ENCODE measurements around the gene SPRR2E.

Gene SPRR2E

DNA sequence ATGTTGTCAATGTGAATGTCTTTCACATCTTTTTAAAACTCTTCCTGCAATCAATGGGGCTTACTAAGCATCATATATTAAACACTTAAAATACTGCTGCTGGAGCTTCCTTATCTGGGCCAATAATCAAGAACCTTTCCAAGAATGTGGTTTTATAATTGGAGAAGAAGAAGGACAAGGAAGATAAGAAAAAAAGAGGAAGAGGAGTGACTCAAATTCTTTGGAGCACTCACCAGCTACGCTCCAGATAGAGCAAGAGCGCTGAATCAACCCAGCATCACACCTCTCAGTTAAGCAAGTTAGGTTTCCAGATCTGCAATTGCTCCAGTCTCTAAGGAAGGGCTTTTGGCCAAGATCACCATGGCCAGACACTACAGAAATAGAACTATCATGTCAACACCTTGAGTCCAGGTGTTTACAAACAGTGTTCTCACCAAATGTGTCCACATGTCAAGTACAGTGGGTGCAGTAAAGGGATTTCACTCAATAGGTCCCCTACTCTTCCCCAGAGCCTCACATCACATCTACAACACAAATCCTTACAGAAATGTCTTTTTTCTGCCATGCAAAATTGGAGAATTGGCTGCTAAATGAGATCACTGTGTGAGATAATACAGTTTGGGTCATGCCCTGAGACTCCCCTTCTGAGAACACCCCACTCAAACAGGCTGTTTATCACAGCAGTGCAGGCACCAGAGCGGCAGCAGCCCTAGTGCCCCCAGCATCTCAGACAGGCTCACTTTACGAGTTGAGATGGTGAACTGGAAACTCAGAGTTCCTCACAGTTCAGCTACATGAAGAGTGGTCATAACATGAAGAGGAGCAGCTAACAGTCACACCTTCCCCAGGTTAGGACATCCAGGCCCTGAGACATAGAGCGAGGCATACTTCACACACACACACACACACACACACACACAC lies 21.3 kb downstream of the SPRR2E start:
- Histone ChIP-seq H3K79me1 (replicated peaks; ENCODE audit: low read length, poor library complexity, severe bottlenecking) (no peaks in the 10 kb centered on the region), H3K14ac (ENCODE audit: low read length in 2 of 2) (no peak overlapping the region), H3K18ac (ENCODE audit: low read depth in 1 of 2, low read length in 2 of 2) (no peak overlapping the region), H2BK120ac (ENCODE audit: low read depth, low read length) (no peak overlapping the region), H3K4me3 (ENCODE audit: insufficient read depth in 1 of 2, low read depth in 1 of 2, low read length in 2 of 2) (no peak overlapping the region), H2AK5ac (ENCODE audit: low read length, severe bottlenecking) (no peak overlapping the region), H3K27me3 (ENCODE audit: control insufficient read depth in 1 of 2, insufficient read depth in 1 of 2, low read length in 2 of 2) (no peaks in the 10 kb centered on the region), H4K91ac (ENCODE audit: low read length) (no peak overlapping the region), H2BK12ac (ENCODE audit: low read length in 2 of 2) (no peak overlapping the region), H2BK5ac (ENCODE audit: low read depth, low read length, poor library complexity, severe bottlenecking) (no peak overlapping the region), H3K4me1 (ENCODE audit: control insufficient read depth, insufficient read depth, low read depth, low read length) (no peaks in the 10 kb centered on the region), H3K4ac (ENCODE audit: low read depth in 1 of 2, low read length in 2 of 2) (no peak overlapping the region), H2BK15ac (ENCODE audit: low read depth, poor library complexity, severe bottlenecking) (no peak overlapping the region), H3K9ac (ENCODE audit: low read length) (no peak overlapping the region), H3K23ac (ENCODE audit: low read length in 2 of 2) (no peak overlapping the region), H4K8ac (ENCODE audit: low read length) (no peak overlapping the region), H3K9me3 (ENCODE audit: control insufficient read depth, low read length) (no peaks in the 10 kb centered on the region), H2AFZ (ENCODE audit: low read depth, low read length) (no peak overlapping the region), H3K4me2 (ENCODE audit: low read length, poor library complexity, severe bottlenecking) (no peak overlapping the region), H3K36me3 (ENCODE audit: control insufficient read depth in 1 of 2, insufficient read depth in 2 of 2, low read depth in 1 of 2, low read length in 2 of 2) (no peaks in the 10 kb centered on the region), H3K27ac (ENCODE audit: low read length, poor library complexity, severe bottlenecking) (no peak overlapping the region)
- WGBS, result 38% methylated on average over 3 of the region's 5 CpGs
- DNase-seq, result no peak

DNA sequence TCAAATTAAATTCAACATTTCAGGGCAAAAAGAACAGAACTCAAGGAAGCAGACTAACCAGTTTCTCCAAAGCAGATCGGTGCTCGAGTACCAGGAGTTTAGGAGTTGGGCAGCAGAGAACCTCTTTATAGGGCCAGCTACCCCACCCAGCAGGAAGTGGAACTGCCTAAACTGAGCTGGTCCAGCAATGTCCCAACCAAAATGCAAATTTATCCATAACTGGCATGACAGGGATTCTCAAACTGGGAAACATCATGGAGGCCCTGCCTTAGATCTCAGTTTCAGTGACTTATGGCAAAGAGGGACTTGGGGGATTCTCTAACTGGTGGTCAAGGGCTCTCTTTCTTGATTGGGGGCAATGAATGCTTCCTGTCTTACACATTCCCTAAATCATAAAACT lies 22.8 kb downstream of the SPRR2E start, which contains the start of gene SPRR2B:
TSS of gene SPRR2B (minus strand) at position 101 of the 400 bp plus-strand sequence. CDS start 772 bp downstream, outside the sequence.
- H3K4ac ChIP-seq (ENCODE audit: low read depth in 1 of 2, low read length in 2 of 2), result no peak within 1 kb of the TSS

DNA sequence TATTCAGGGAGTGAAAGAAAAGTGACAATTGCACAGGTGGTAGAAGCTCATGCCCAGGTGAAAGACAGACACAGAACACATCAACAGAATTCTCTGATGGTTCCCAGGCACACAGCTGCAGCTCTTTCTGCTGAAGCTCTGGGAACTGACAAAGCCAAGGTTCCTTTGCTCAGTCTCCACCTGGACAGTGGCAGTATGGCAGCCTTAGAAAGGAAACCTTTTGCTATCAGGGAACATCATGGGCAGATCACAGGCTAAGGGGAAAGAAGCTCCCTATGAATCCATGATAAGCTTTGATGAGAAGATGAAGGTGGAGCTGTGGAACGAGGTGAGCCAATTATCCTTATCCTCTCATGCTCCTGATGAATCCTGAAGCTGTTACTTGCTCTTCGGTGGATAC lies 24.1 kb downstream of the SPRR2E start:
- Histone ChIP-seq H2BK120ac (ENCODE audit: low read depth, low read length) (no peak overlapping the region), H3K14ac (ENCODE audit: low read length in 2 of 2) (no peak overlapping the region), H2BK5ac (ENCODE audit: low read depth, low read length, poor library complexity, severe bottlenecking) (no peak overlapping the region), H3K23ac (ENCODE audit: low read length in 2 of 2) (no peak overlapping the region), H2AFZ (ENCODE audit: low read depth, low read length) (no peak overlapping the region), H3K36me3 (ENCODE audit: control insufficient read depth in 1 of 2, insufficient read depth in 2 of 2, low read depth in 1 of 2, low read length in 2 of 2) (no peaks in the 10 kb centered on the region), H3K4me1 (ENCODE audit: control insufficient read depth, insufficient read depth, low read depth, low read length) (no peaks in the 10 kb centered on the region), H4K91ac (ENCODE audit: low read length) (no peak overlapping the region), H3K18ac (ENCODE audit: low read depth in 1 of 2, low read length in 2 of 2) (no peak overlapping the region), H4K8ac (ENCODE audit: low read length) (no peak overlapping the region), H3K4ac (ENCODE audit: low read depth in 1 of 2, low read length in 2 of 2) (no peak overlapping the region), H3K27me3 (ENCODE audit: control insufficient read depth in 1 of 2, insufficient read depth in 1 of 2, low read length in 2 of 2) (no peaks in the 10 kb centered on the region), H3K27ac (ENCODE audit: low read length, poor library complexity, severe bottlenecking) (no peak overlapping the region), H2AK5ac (ENCODE audit: low read length, severe bottlenecking) (no peak overlapping the region), H3K9me3 (ENCODE audit: control insufficient read depth, low read length) (no peaks in the 10 kb centered on the region), H3K4me2 (ENCODE audit: low read length, poor library complexity, severe bottlenecking) (no peak overlapping the region), H2BK12ac (ENCODE audit: low read length in 2 of 2) (no peak overlapping the region), H3K4me3 (ENCODE audit: insufficient read depth in 1 of 2, low read depth in 1 of 2, low read length in 2 of 2) (no peak overlapping the region), H2BK15ac (ENCODE audit: low read depth, poor library complexity, severe bottlenecking) (no peak overlapping the region), H3K9ac (ENCODE audit: low read length) (no peak overlapping the region), H3K79me1 (replicated peaks; ENCODE audit: low read length, poor library complexity, severe bottlenecking) (no peaks in the 10 kb centered on the region)
- DNase-seq, result no peak
- 17% methylated on average over 1 of the region's 2 CpGs for WGBS

More for the DNA sequence above, 22.8 kb downstream of the SPRR2E start, which contains the start of gene SPRR2B:
- Histone ChIP-seq H4K91ac (ENCODE audit: low read length) (no peak within 1 kb of the TSS), H3K4me1 (ENCODE audit: control insufficient read depth, insufficient read depth, low read depth, low read length) (no peaks in the 10 kb centered on the region), H3K4me3 (ENCODE audit: insufficient read depth in 1 of 2, low read depth in 1 of 2, low read length in 2 of 2) (no peak within 1 kb of the TSS), H3K9ac (ENCODE audit: low read length) (no peak within 1 kb of the TSS), H3K9me3 (ENCODE audit: control insufficient read depth, low read length) (no peaks in the 10 kb centered on the region), H3K18ac (ENCODE audit: low read depth in 1 of 2, low read length in 2 of 2) (no peak within 1 kb of the TSS), H2AK5ac (ENCODE audit: low read length, severe bottlenecking) (no peak within 1 kb of the TSS), H2BK15ac (ENCODE audit: low read depth, poor library complexity, severe bottlenecking) (no peak within 1 kb of the TSS), H3K4me2 (ENCODE audit: low read length, poor library complexity, severe bottlenecking) (no peak within 1 kb of the TSS), H2BK5ac (ENCODE audit: low read depth, low read length, poor library complexity, severe bottlenecking) (no peak within 1 kb of the TSS), H3K27me3 (ENCODE audit: control insufficient read depth in 1 of 2, insufficient read depth in 1 of 2, low read length in 2 of 2) (no peaks in the 10 kb centered on the region), H2BK120ac (ENCODE audit: low read depth, low read length) (no peak within 1 kb of the TSS), H3K79me1 (replicated peaks; ENCODE audit: low read length, poor library complexity, severe bottlenecking) (no peaks in the 10 kb centered on the region), H2BK12ac (ENCODE audit: low read length in 2 of 2) (no peak within 1 kb of the TSS), H3K14ac (ENCODE audit: low read length in 2 of 2) (no peak within 1 kb of the TSS), H3K23ac (ENCODE audit: low read length in 2 of 2) (no peak within 1 kb of the TSS), H3K36me3 (ENCODE audit: control insufficient read depth in 1 of 2, insufficient read depth in 2 of 2, low read depth in 1 of 2, low read length in 2 of 2) (no peaks in the 10 kb centered on the region), H4K8ac (ENCODE audit: low read length) (no peak within 1 kb of the TSS), H2AFZ (ENCODE audit: low read depth, low read length) (no peak within 1 kb of the TSS), H3K27ac (ENCODE audit: low read length, poor library complexity, severe bottlenecking) (no peak within 1 kb of the TSS)
- no peak for DNase-seq
- WGBS, result 20% methylated on average over 2 of the region's 2 CpGs

DNA sequence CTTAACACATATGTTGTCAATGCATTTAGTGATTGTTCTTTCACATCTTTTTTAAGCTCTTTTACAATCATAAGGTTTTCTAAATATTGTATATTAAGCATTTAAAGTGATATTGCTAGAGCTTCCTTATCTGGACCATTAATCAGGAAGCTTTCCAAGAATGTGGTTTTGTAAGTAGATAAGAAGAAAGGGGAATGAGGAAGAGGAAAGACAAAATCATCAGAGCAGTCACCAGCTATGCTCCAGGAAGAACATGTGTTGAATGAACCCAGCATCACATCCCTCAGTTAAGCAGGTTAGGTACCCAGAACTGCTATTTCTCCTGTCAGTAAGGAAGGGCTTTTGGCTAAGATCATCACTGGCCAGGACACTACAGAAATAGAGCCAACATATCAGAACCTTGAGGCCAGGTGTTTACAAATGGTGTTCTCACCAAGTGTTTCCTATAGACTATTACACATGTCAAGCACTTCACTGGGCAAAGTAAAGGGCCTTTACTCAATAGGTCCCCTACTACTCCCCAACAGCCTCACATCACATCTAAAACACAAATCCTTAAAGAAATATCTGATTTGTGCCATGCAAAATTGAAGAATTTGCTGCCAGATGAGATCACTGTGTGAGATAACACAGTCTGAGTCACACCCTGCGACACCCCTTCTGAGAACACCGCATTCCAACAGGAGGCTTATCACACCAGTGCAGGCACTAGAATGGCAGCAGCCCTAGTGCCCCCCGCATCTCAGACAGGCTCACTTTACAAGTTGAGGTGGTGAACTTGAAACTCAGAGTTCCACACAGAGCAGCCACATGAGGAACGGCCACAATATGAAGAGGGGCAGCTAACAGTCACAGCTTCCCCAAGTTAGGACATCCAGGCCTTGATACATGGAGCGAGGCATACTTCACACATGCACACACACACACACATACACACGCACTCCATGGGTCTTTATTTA lies 35.2 kb downstream of the SPRR2E start:
- no peak overlapping the region for H3K14ac ChIP-seq (ENCODE audit: low read length in 2 of 2)
- H3K27ac ChIP-seq (ENCODE audit: low read length, poor library complexity, severe bottlenecking), result no peak overlapping the region
- H2BK15ac ChIP-seq (ENCODE audit: low read depth, poor library complexity, severe bottlenecking), result no peak overlapping the region
- H3K4me3 ChIP-seq (ENCODE audit: insufficient read depth in 1 of 2, low read depth in 1 of 2, low read length in 2 of 2), result no peak overlapping the region
- no peak overlapping the region for H3K4me2 ChIP-seq (ENCODE audit: low read length, poor library complexity, severe bottlenecking)
- no peak overlapping the region for H4K8ac ChIP-seq (ENCODE audit: low read length)
- H3K36me3 ChIP-seq (ENCODE audit: control insufficient read depth in 1 of 2, insufficient read depth in 2 of 2, low read depth in 1 of 2, low read length in 2 of 2), result no peaks in the 10 kb centered on the region
- DNase-seq, result no peak
- H3K4me1 ChIP-seq (ENCODE audit: control insufficient read depth, insufficient read depth, low read depth, low read length), result no peaks in the 10 kb centered on the region
- 83% methylated on average over 5 of the region's 6 CpGs for WGBS
- H2BK5ac ChIP-seq (ENCODE audit: low read depth, low read length, poor library complexity, severe bottlenecking), result no peak overlapping the region
- H3K23ac ChIP-seq (ENCODE audit: low read length in 2 of 2), result no peak overlapping the region
- no peak overlapping the region for H3K4ac ChIP-seq (ENCODE audit: low read depth in 1 of 2, low read length in 2 of 2)
- no peaks in the 10 kb centered on the region for H3K9me3 ChIP-seq (ENCODE audit: control insufficient read depth, low read length)
- peaks cover 0 to 8% of the 10 kb centered on the region in 2 experiments for H3K27me3 ChIP-seq (ENCODE audit: control insufficient read depth in 1 of 2, insufficient read depth in 1 of 2, low read length in 2 of 2)
- no peak overlapping the region for H3K18ac ChIP-seq (ENCODE audit: low read depth in 1 of 2, low read length in 2 of 2)
- no peak overlapping the region for H2BK120ac ChIP-seq (ENCODE audit: low read depth, low read length)
- no peak overlapping the region for H2BK12ac ChIP-seq (ENCODE audit: low read length in 2 of 2)
- peak overlapping the region; percentile 23 for H2AFZ ChIP-seq (ENCODE audit: low read depth, low read length)
- H4K91ac ChIP-seq (ENCODE audit: low read length), result no peak overlapping the region
- H3K79me1 ChIP-seq (replicated peaks; ENCODE audit: low read length, poor library complexity, severe bottlenecking), result no peaks in the 10 kb centered on the region
- H2AK5ac ChIP-seq (ENCODE audit: low read length, severe bottlenecking), result no peak overlapping the region
- no peak overlapping the region for H3K9ac ChIP-seq (ENCODE audit: low read length)

All from mesenchymal stem cell (in vitro differentiated cells and primary cell).